AG04450 (cell line): ENCODE measurements around the gene RGS12. TPM values are rescaled to one million over a fixed set of nuclear protein-coding genes. Genes with fewer than 3 reads are reported as not detected.

Experiments used
- CTCF ChIA-PET: fragments of 300-600, 350-600 bp; formaldehyde crosslinking; extraction: SDS; loops from one replicate; lab custom pipeline; 2022; ENCODE audit warnings: antibody characterized with exemption, inconsistent platforms; lab: Charles Lee
- POLR2A ChIA-PET: fragments of 350-600 bp; formaldehyde crosslinking; extraction: SDS; loops from one replicate; lab custom pipeline; 2021; ENCODE audit warnings: antibody characterized with exemption, inconsistent platforms; lab: Yijun Ruan, JAX
- DNase-seq: peaks from one replicate; pipeline ENCODE4 v3.0.0-alpha.2; 2011; ENCODE audit warnings: low read depth, low spot score
- H3K27ac ChIP-seq: one replicate; pipeline ENCODE4 v1.5.1; 2012; ENCODE audit warnings: low read depth, low read length, control low read depth
- H3K27me3 ChIP-seq: one replicate; pipeline ENCODE4 v1.6.0; 2012; ENCODE audit warnings: low read length; ENCODE audit not compliant: control insufficient read depth, insufficient read depth
- H3K4me3 ChIP-seq: 2 replicates; pipeline ENCODE4 v1.5.1; 2011; ENCODE audit warnings: mild to moderate bottlenecking, low read depth, low read length, control low read depth
- H3K9me3 ChIP-seq: 2 replicates; pipeline ENCODE4 v1.5.1; 2012; ENCODE audit warnings: low read length; ENCODE audit not compliant: control insufficient read depth, insufficient read depth
- polyA plus RNA-seq: library from polyadenylated mRNA; depleted of rRNA; stranded (reverse); fragments of >200 nt; gene quantifications from 2 replicates; pipeline ENCODE4 v1.2.3, GENCODE V29; 2011
- TF ChIP-seq, protein P1 (sequence below): IDR thresholded peaks from 2 replicates; pipeline ENCODE4 v1.5.1; 2011; ENCODE audit warnings: low read depth, low read length, control low read depth, inconsistent platforms

The RGS12 gene
- polyA plus RNA-seq, 1 experiment, result 12.5 TPM

DNA sequence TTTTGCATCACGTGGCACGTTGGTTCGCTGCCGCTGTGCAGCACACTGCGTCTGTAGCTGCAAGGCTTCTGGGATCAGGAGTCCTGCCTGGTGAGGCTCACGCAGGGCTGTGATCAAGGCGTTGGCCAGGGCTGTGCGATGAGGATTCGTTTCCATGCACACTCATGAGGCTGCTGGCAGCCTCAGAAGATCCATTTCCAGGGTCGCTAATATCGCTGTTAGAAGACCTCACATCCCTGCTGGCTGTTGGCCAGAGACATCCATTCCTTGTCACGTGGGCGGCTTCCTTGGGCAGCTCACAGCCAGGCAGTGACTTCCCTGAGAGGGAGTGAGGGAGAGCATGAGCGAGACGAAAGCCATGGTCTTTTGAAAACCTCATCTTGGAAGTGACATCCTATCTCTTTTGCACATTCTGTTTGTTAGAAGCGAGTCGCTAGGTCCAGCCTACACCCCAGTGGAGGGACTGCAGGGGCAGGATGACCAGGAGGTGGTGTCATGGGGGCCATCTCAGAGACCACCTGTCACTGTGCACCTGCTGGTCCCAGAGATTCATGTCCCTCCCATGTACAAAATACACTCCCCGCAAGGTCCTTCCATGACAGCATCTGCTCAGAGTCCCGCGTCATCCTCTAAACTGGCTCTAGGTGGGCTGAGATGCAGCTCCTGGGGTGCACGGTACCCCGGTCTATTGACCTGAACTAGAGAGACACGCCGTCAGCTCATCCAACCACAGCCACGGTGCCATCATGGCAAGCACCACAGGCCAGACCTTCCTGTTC, 12.2 kb downstream of the RGS12 start:
- ChIA-PET POLR2A (interaction anchor here (0.6 kb wide), 1 partner anchor 8 kb away, joined by 3 read pairs; no protein-coding TSS in a partner anchor), CTCF (interaction anchor here (0.8 to 1.2 kb wide), 2 partner anchors 176 kb away, joined by 3 to 4 read pairs; no protein-coding TSS in a partner anchor)
- Histone ChIP-seq H3K9me3 (no peaks in the 10 kb centered on the region), H3K4me3 (no peak overlapping the region; the same call in 1 of the 2 replicates), H3K27me3 (no peaks in the 10 kb centered on the region), H3K27ac (no peak overlapping the region)
- DNase-seq, result no peak
- TF ChIP-seq, protein P1, sequence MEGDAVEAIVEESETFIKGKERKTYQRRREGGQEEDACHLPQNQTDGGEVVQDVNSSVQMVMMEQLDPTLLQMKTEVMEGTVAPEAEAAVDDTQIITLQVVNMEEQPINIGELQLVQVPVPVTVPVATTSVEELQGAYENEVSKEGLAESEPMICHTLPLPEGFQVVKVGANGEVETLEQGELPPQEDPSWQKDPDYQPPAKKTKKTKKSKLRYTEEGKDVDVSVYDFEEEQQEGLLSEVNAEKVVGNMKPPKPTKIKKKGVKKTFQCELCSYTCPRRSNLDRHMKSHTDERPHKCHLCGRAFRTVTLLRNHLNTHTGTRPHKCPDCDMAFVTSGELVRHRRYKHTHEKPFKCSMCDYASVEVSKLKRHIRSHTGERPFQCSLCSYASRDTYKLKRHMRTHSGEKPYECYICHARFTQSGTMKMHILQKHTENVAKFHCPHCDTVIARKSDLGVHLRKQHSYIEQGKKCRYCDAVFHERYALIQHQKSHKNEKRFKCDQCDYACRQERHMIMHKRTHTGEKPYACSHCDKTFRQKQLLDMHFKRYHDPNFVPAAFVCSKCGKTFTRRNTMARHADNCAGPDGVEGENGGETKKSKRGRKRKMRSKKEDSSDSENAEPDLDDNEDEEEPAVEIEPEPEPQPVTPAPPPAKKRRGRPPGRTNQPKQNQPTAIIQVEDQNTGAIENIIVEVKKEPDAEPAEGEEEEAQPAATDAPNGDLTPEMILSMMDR, result no peak

DNA sequence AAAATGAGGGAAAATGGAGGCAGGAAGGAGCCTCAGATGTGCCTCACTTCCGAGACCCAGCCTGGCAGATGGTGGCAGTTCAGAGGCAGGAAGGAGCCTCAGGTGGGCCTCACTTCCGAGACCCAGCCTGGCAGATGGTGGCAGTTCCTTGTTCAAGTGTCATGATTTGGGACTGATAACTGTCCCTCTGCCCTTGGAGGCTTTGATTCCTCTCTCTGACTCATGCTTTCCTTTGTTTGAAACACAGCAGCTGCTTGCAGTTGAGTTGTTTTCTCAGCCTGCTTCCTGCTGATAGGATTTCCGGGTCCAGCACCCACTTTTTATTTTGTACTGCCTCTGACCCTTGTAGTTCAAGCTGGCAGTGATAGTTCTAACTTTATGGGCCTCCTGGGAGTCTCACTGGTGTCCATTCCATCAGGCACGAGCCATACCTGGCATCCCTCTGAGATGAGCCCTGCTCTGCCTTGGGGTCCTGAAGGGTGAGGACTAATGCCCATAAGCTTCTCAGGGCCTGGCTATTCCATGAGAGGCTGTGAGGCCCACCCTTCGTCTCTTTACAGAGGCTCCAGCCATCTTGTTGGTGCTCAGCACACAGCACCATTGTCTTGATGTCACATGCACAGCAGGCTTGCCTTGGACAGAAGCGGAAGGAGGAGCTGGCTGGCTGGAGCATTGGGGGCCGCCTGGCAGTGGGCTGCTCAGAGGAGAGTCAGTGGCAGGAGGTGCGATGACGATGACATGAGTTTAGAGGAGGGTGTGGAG, 13.0 kb downstream of the RGS12 start:
- no peak overlapping the region for H3K4me3 ChIP-seq
- no peaks in the 10 kb centered on the region for H3K27me3 ChIP-seq
- DNase-seq, result no peak
- no peaks in the 10 kb centered on the region for H3K9me3 ChIP-seq
- no peak overlapping the region for H3K27ac ChIP-seq
- TF ChIP-seq, protein P1, result no peak
- ChIA-PET CTCF (interaction anchor here (1.2 kb wide), 1 partner anchor 175 kb away, joined by 3 read pairs; no protein-coding TSS in a partner anchor), POLR2A (no interaction called here)

DNA sequence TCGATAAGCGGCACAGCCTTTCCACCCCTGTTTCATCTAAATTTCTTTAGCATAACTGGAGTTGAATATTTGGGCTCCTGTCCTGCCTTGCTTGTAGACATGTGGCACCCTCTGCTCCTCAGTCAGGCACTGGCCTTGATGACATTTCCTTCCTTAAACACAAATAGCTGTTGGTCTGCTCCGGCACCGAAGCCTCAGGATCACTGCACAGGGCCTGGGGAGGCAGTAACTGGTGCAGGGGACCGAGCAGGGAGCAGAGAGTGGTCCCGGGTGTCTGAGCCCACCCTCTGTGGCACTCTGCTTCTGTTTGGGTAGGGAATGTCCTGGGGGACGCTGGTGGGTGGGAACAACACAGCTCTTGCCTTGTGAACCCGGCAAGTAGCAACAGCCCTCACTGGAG, 13.6 kb downstream of the RGS12 start:
- Histone ChIP-seq H3K4me3 (no peak overlapping the region), H3K27me3 (no peaks in the 10 kb centered on the region), H3K9me3 (no peaks in the 10 kb centered on the region), H3K27ac (no peak overlapping the region)
- CTCF ChIA-PET, result interaction anchor here (1.2 kb wide), 1 partner anchor 174 kb away, joined by 3 read pairs; no protein-coding TSS in a partner anchor
- DNase-seq, result no peak
- POLR2A ChIA-PET, result no interaction called here
- TF ChIP-seq, protein P1, result no peak

DNA sequence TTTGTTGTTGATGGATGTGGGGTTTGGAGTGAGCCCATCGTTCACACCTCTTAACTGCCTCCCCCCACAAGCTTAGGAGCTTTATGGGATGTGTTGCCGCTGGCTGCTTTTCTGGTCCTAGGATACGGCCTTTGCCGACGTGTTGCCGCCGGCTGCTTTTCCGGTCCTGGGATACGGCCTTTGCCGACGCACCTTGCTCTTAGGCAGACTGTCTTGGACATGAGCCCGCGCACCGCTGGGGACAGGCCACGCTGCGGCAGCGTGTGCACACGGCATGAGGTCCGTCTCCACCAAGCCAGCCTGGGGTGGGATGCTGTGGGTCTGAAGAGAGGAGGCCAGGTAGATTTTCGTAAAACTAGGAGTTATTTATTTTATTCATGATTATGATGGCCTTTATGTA, 14.2 kb downstream of the RGS12 start:
- no peak overlapping the region for H3K4me3 ChIP-seq
- ChIA-PET POLR2A (no interaction called here), CTCF (no interaction called here)
- no peak for DNase-seq
- TF ChIP-seq, protein P1, result no peak
- no peaks in the 10 kb centered on the region for H3K27me3 ChIP-seq
- H3K9me3 ChIP-seq, result no peaks in the 10 kb centered on the region
- no peak overlapping the region for H3K27ac ChIP-seq
